ENCODE measurements around the gene TRAPPC14. TPM values are rescaled to one million over a fixed set of nuclear protein-coding genes. Genes with fewer than 3 reads are reported as not detected.

The TRAPPC14 gene
- total RNA-seq, result 4.8 and 10.7 TPM in 2 replicates

DNA sequence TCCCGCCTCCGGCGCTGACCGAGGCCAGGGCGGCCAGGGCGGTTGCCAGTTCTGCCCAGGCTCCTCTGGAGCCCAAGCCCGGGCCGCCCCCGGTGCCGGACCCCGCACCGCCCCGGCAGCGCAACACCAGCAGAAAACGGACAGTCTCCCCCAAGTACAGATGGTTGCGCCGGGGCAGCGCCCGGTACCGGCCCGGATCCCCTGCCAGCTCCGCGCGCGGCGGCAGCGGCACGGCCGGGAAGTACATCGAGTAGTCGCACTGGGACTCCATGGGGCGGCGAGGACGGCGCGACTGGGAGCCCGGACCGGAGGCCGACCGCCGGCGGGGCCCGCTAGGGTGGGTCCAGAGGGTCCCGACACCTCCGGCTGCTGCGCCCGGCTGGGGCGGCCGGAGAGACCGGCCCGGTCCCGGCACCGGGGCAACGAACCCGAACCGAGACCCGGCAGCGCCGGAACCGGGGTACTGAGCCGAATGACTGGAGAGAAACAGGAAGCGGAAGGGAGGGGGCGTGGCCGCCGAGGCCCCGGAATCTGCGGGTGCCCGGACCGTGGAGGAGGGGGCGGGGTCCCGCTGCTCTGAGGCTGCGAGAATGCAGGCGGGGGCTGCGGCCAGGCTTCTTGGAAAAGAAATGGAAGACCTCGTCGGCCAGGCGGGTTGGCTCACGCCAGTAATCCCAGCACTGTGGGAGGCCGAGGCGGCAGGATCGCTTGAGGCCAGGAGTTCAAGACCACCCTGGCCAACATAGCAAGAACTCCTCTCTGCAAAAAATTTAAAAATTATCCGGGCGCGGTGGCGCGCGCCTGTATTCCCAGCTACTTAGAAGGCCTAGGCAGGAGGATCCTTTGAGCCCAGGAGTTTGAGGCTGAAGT, at the start of gene TRAPPC14:
Gene TRAPPC14, minus strand, starts transcription at position 495 of the 870 bp plus-strand sequence. Its CDS starts 224 bp downstream, at position 271.

DNA sequence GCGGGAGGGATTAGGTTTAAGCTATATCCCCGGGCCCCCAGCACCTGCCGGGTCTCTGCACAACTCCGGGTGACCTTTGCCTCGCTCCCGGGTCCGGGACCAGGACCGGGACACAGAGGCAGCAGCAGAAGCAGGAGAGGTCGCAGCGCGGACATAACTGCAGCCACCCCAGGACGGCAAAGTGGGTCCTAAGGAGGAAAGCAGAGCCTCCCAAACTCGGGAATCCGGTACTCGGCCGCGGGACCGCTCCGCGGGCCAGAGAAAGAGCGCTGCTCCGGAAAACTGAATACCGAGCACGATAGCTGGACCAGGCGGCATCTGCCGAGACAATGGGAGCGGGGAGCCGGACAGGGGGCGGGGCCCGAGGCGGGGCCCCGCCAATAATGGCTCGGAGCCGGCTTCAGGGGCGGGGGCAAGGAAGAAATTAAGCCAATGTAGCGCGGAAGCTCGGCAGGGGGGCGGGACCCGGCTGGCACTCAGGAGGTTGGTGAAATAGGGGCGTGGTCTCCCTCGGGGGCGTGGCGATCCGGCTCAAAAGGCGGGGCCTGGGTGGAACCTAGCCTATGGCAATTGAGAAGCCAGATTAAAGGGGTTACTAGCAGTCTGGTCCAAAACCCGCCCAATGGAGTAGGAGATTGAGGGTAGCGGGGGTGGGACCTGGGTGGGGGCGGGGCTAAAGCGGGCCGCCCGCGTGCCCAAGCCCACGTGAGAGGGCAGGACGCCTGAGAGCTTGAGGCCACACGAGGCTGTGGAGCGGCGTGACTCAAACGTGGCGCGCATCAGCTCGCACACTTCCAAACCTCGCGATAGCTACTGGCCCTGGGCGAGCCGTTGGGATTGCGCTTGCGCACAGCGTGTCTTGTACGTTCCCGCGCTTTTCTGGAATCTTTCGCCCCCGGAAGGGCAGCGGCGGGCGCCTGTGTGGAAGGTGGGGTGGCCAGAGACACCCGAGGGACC, 18.8 kb upstream of the TRAPPC14 start, which contains the start of the genes GPC2 and STAG3:
Gene GPC2, minus strand, starts transcription at position 337 of the 957 bp plus-strand sequence. Its CDS starts 182 bp downstream, at position 155.
Gene STAG3, plus strand, starts transcription at position 874 of the 957 bp plus-strand sequence. CDS start 2,639 bp downstream, outside the sequence.

GRCh38 chr7:100148559-100149328, 9.8 kb downstream of the TRAPPC14 start, which contains the start of gene LAMTOR4:
Gene LAMTOR4, plus strand, starts transcription at chr7:100148918. Its CDS starts 55 bp downstream, at chr7:100148973.

GRCh38 chr7:100126931-100127865, 31.3 kb downstream of the TRAPPC14 start, which contains the start of gene MBLAC1:
Gene MBLAC1, plus strand, starts transcription at chr7:100126967. Its CDS starts 429 bp downstream, at chr7:100127396.

GRCh38 chr7:100119072-100119969, 39.2 kb downstream of the TRAPPC14 start, which contains the start of the genes CNPY4 and TAF6:
Gene CNPY4, plus strand, starts transcription at chr7:100119634. Its CDS starts 111 bp downstream, at chr7:100119745.
Gene TAF6, minus strand, starts transcription at chr7:100119358. Its CDS starts 5,149 bp downstream, at chr7:100114209.

Other genes with a start within 250 kb of the TRAPPC14 start
- 24.9 and 25.7 TPM in 2 replicates for gene TRIM4, start 239.2 kb downstream of the TRAPPC14 start, total RNA-seq
- not detected in 2 replicates for gene GJC3, start 229.1 kb downstream of the TRAPPC14 start, total RNA-seq
- gene AZGP1, start 182.7 kb downstream of the TRAPPC14 start, total RNA-seq, result not detected in 2 replicates
- 45.3 and 50.1 TPM in 2 replicates for gene ZKSCAN1, start 143.1 kb downstream of the TRAPPC14 start, total RNA-seq
- 7.6 and 10.4 TPM in 2 replicates for gene ZSCAN21, start 108.9 kb downstream of the TRAPPC14 start, total RNA-seq
- 19.9 and 23.4 TPM in 2 replicates for gene ZNF3, start 77.0 kb downstream of the TRAPPC14 start, total RNA-seq
- gene COPS6, start 69.8 kb downstream of the TRAPPC14 start, total RNA-seq, result 61.5 and 69.7 TPM in 2 replicates
- 30.6 and 31.6 TPM in 2 replicates for gene MCM7, start 57.3 kb downstream of the TRAPPC14 start, total RNA-seq
- gene AP4M1, start 57.1 kb downstream of the TRAPPC14 start, total RNA-seq, result 16.0 and 21.3 TPM in 2 replicates
- gene TAF6, start 39.4 kb downstream of the TRAPPC14 start, total RNA-seq, result 63.1 and 64.4 TPM in 2 replicates
- 29.6 and 41.7 TPM in 2 replicates for gene CNPY4, start 39.1 kb downstream of the TRAPPC14 start, total RNA-seq
- gene MBLAC1, start 31.8 kb downstream of the TRAPPC14 start, total RNA-seq, result 2.3 and 2.7 TPM in 2 replicates
- gene LAMTOR4, start 9.8 kb downstream of the TRAPPC14 start, total RNA-seq, result 52.0 and 57.4 TPM in 2 replicates
- gene GAL3ST4, start 9.9 kb upstream of the TRAPPC14 start, total RNA-seq, result 4.8 and 5.5 TPM in 2 replicates
- gene GPC2, start 18.7 kb upstream of the TRAPPC14 start, total RNA-seq, result 1.0 and 1.6 TPM in 2 replicates
- gene STAG3, start 19.2 kb upstream of the TRAPPC14 start, total RNA-seq, result 0.99 and 2.2 TPM in 2 replicates
- not detected in 2 replicates for gene PVRIG, start 61.2 kb upstream of the TRAPPC14 start, total RNA-seq
- gene SPDYE3, start 149.0 kb upstream of the TRAPPC14 start, total RNA-seq, result not detected in 2 replicates
- 5.7 and 7.8 TPM in 2 replicates for gene PILRB, start 199.4 kb upstream of the TRAPPC14 start, total RNA-seq
- 0.26 TPM in 1 of 2 replicates, not detected in the other for gene PILRA, start 214.8 kb upstream of the TRAPPC14 start, total RNA-seq